BJ (cell line): ENCODE measurements around the gene HS3ST2. TPM values are rescaled to one million over a fixed set of nuclear protein-coding genes. Genes with fewer than 3 reads are reported as not detected.
A peak's percentile ranks its signal among the peaks of the same experiment; 100 is the strongest.
"Not testable (repeated sequence)": the region's sequence is repeated elsewhere in the genome, so short reads cannot be mapped to it uniquely, and the experiment has no call there.

Experiments used
- CTCF ChIA-PET: fragments of 350-600 bp; formaldehyde crosslinking; extraction: SDS; loops from one replicate; lab custom pipeline; 2021; ENCODE audit warnings: antibody characterized with exemption, inconsistent platforms; lab: Yijun Ruan, JAX
- POLR2A ChIA-PET: fragments of 300-600 bp; sonication (Branson Sonifier 250); formaldehyde crosslinking; extraction: SDS; loops from one replicate; lab custom pipeline; 2021; ENCODE audit warnings: antibody characterized with exemption; lab: Charles Lee
- DNase-seq: peaks from one replicate; pipeline ENCODE4 v3.0.0-alpha.2; 2011; ENCODE audit warnings: low read depth
- H3K27me3 ChIP-seq: 2 replicates; pipeline ENCODE4 v1.6.0; 2011; ENCODE audit warnings: low read length; ENCODE audit not compliant: control insufficient read depth, insufficient read depth
- H3K36me3 ChIP-seq: 2 replicates; pipeline ENCODE4 v1.5.1; 2011; ENCODE audit warnings: low read length; ENCODE audit not compliant: control insufficient read depth, insufficient read depth
- H3K4me3 ChIP-seq: 2 replicates; pipeline ENCODE4 v1.5.1; 2011; ENCODE audit warnings: low read depth, mild to moderate bottlenecking, control low read depth, low read length
- polyA plus RNA-seq: library from polyadenylated mRNA; depleted of rRNA; stranded (reverse); fragments of >200 nt; gene quantifications from 2 replicates; pipeline ENCODE4 v1.2.3, GENCODE V29; 2011
- TF ChIP-seq, protein P1 (sequence below): IDR thresholded peaks from 2 replicates; pipeline ENCODE4 v1.5.1; 2011; ENCODE audit warnings: low read depth, mild to moderate bottlenecking, control low read depth, inconsistent platforms, low read length, moderate library complexity; ENCODE audit not compliant: insufficient read depth

Gene HS3ST2
- polyA plus RNA-seq, 1 experiment = not detected

DNA sequence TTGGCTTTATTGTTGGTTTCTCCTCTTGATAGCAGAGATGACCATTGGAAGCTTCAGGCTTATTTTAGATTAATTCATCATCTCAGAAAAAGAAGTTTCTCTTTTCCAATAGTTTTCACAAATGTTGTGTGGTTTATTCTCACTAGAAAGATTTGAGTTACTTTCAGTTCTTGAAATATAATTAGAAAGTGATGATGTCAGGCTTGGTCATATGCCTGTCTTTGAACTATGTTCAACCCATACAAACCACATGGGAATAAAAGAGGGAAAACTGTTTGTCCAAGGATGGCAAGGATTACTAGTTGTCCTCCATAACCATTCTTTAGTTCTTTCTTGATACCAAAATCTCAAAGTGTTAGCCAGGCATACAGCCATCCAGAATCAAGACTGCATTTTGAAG is 3.7 kb upstream of the HS3ST2 start:
- CTCF ChIA-PET = no interaction called here

DNA sequence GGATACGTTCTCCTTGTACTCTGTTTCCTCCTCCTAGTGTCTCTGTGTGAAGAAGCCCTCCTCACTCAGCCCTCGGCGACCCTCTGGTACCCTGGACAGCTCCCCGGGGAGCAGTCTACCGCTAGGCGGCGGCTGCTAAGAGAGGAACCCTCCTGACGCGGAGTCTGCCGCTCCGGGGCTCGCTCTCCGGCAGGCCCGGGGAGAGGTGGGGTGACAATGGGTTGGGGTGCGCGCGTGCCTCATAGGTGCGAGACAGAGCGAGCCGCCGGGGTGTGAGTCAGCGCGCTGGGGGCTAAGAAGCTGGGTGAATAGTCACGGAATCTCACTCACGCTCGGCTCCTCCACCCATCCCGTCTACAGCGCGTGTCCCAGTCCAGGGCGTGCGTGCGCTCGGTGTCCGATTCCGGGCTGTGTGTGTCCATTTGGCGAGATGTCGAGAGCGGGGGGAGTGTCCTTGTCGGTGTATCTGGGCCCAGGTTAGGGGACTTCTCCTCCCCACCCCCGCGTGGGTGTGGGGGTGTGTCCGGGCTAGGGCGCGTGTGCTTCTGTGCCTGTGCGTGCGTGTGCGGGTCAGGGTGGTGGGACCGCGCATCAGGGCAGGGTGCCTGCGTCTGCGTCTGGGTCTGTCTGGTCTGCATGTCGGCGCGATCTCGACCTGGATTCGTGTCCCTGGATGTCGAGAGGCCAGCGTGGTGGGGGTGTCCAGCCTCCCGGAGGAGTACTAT is 577 bp upstream of the HS3ST2 start:
- Histone ChIP-seq H3K4me3 (no peak overlapping the region; the same call in 1 of the 2 replicates), H3K27me3 (peaks cover 9% of the 10 kb centered on the region), H3K36me3 (no peaks in the 10 kb centered on the region)
- DNase-seq = no peak
- TF ChIP-seq, protein P1, sequence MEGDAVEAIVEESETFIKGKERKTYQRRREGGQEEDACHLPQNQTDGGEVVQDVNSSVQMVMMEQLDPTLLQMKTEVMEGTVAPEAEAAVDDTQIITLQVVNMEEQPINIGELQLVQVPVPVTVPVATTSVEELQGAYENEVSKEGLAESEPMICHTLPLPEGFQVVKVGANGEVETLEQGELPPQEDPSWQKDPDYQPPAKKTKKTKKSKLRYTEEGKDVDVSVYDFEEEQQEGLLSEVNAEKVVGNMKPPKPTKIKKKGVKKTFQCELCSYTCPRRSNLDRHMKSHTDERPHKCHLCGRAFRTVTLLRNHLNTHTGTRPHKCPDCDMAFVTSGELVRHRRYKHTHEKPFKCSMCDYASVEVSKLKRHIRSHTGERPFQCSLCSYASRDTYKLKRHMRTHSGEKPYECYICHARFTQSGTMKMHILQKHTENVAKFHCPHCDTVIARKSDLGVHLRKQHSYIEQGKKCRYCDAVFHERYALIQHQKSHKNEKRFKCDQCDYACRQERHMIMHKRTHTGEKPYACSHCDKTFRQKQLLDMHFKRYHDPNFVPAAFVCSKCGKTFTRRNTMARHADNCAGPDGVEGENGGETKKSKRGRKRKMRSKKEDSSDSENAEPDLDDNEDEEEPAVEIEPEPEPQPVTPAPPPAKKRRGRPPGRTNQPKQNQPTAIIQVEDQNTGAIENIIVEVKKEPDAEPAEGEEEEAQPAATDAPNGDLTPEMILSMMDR = peak; percentile 83
- CTCF ChIA-PET = interaction anchor here (0.6 to 1.5 kb wide), 5 partner anchors 21 to 130 kb away, joined by 3 to 5 read pairs (median 3); no protein-coding TSS in a partner anchor
- POLR2A ChIA-PET = no interaction called here

More for the DNA sequence above, 3.7 kb upstream of the HS3ST2 start:
- H3K36me3 ChIP-seq = no peaks in the 10 kb centered on the region
- H3K27me3 ChIP-seq = peaks cover 4% of the 10 kb centered on the region; the same call in 1 of the 2 replicates
- no peak overlapping the region for H3K4me3 ChIP-seq
- TF ChIP-seq, protein P1 = no peak
- DNase-seq = no peak
- POLR2A ChIA-PET = no interaction called here

DNA sequence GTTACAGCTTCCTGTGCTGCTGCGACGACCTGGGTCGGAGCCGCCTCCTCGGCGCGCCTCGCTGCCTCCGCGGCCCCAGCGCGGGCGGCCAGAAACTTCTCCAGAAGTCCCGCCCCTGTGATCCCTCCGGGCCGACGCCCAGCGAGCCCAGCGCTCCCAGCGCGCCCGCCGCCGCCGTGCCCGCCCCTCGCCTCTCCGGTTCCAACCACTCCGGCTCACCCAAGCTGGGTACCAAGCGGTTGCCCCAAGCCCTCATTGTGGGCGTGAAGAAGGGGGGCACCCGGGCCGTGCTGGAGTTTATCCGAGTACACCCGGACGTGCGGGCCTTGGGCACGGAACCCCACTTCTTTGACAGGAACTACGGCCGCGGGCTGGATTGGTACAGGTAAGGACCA is 746 bp downstream of the HS3ST2 start:
- no peak for DNase-seq
- TF ChIP-seq, protein P1 = no peak
- Histone ChIP-seq H3K27me3 (peaks cover 9% of the 10 kb centered on the region), H3K36me3 (no peaks in the 10 kb centered on the region), H3K4me3 (no peak overlapping the region)
- POLR2A ChIA-PET = no interaction called here
- CTCF ChIA-PET = interaction anchor here (0.6 kb wide), 1 partner anchor 252 kb away, joined by 3 read pairs; no protein-coding TSS in a partner anchor

GRCh38 chr16:22815863-22816262 is 1.9 kb downstream of the HS3ST2 start:
- TF ChIP-seq, protein P1 = no peak
- POLR2A ChIA-PET = no interaction called here
- DNase-seq = no peak
- CTCF ChIA-PET = interaction anchor here (1.3 to 2.3 kb wide), 2 partner anchors 26 to 132 kb away, joined by 3 to 6 read pairs; no protein-coding TSS in a partner anchor
- Histone ChIP-seq H3K36me3 (no peaks in the 10 kb centered on the region), H3K4me3 (no peak overlapping the region), H3K27me3 (peaks cover 9% of the 10 kb centered on the region)

- TF ChIP-seq, protein P1 = no peak
- CTCF ChIA-PET = interaction anchor here (1.3 to 2.3 kb wide), 2 partner anchors 26 to 133 kb away, joined by 3 to 6 read pairs; no protein-coding TSS in a partner anchor
- POLR2A ChIA-PET = no interaction called here
- Histone ChIP-seq H3K36me3 (no peaks in the 10 kb centered on the region), H3K27me3 (peaks cover 9% of the 10 kb centered on the region), H3K4me3 (no peak overlapping the region)
- no peak for DNase-seq
These were observed 2.5 kb downstream of the HS3ST2 start for GRCh38 chr16:22816475-22816874.

- H3K4me3 ChIP-seq, H3K27me3 ChIP-seq, POLR2A ChIA-PET, DNase-seq, CTCF ChIA-PET, H3K36me3 ChIP-seq: not testable (repeated sequence)
These were observed 4.8 kb downstream of the HS3ST2 start for GRCh38 chr16:22818736-22819135.
